Esophagus squamous epithelium (tissue), 5 donors: ENCODE results near the gene MT1A. TPM values are rescaled to one million over a fixed set of nuclear protein-coding genes. Genes with fewer than 3 reads are reported as not detected.
A peak's percentile ranks its signal among the peaks of the same experiment; 100 is the strongest.
"Not testable (repeated sequence)": the region's sequence is repeated elsewhere in the genome, so short reads cannot be mapped to it uniquely, and the experiment has no call there.

Experiments used
- DNase-seq: peaks from one replicate; lab custom pipeline; 2025; lab: John Stamatoyannopoulos, UW
- H3K27ac ChIP-seq, 4 donors: fragments of 200-600 bp; sonication (generic); one replicate each; pipeline ENCODE4 v1.5.1; 2016 to 2019; ENCODE audit warnings: mild to moderate bottlenecking in 1 of 4
- H3K27me3 ChIP-seq, 4 donors: fragments of 200-600 bp; sonication (generic); 1 replicate in 3 of 4; 2 replicates in 1 of 4; pipeline versions ENCODE4 v1.5.1 to v1.6.0; 2017 to 2021; ENCODE audit warnings: antibody characterized with exemption in 1 of 4
- H3K36me3 ChIP-seq, 3 donors: fragments of 200-600 bp; sonication (generic); one replicate each; pipeline ENCODE4 v1.5.1; 2016 to 2019
- H3K4me1 ChIP-seq, 3 donors: fragments of 200-600 bp; sonication (generic); one replicate each; pipeline ENCODE4 v1.5.1; 2017 to 2019
- H3K4me3 ChIP-seq, 4 donors: fragments of 200-600 bp; sonication (generic); 1 replicate in 3 of 4; 2 replicates in 1 of 4; pipeline ENCODE4 v1.5.1; 2016 to 2019; ENCODE audit warnings: mild to moderate bottlenecking in 2 of 4, moderate library complexity in 1 of 4
- H3K9me3 ChIP-seq, 3 donors: fragments of 200-600 bp; sonication (generic); one replicate each; pipeline ENCODE4 v1.5.1; 2016 to 2019
- POLR2A ChIP-seq, 4 donors: fragments of 450-650 bp; IDR thresholded peaks; one replicate each; pipeline ENCODE4 v1.6.1; 2017; ENCODE audit warnings: antibody characterized with exemption in 4 of 4, mild to moderate bottlenecking in 4 of 4, moderate library complexity in 3 of 4
- WGBS, 2 donors: methylation state at CpG; one replicate each; pipeline ENCODE4 v1.1.5; 2018; 5-methylcytosine and 5-hydroxymethylcytosine counted together
- intact Hi-C: fragments of 100-400 bp; cut with DNase I; formaldehyde crosslinking; loops from one replicate; pipeline ENCODE4 v1.15.0; 2022
- total RNA-seq, 4 donors: library from RNA; depleted of rRNA; stranded (reverse); fragments of >200 nt; gene quantifications; one replicate each; pipeline ENCODE4 v1.1.0, GENCODE V29; 2016
- TF ChIP-seq, protein P1 (sequence below), 6 experiments: fragments of 450-650 bp in 4 of 6; fragments of 200-600 bp in 2 of 6; sonication (generic) in 2 of 6; IDR thresholded peaks; one replicate each; pipeline ENCODE4 v1.5.1; 2016 to 2019; ENCODE audit warnings: antibody characterized with exemption in 6 of 6, mild to moderate bottlenecking in 4 of 6, moderate library complexity in 4 of 6
- donor health status: DM: yes; HTN: yes; CAD: no.

Gene MT1A
- total RNA-seq, 4 donors from 2014 or later = 3.3 to 34.2 (median 5.3) TPM; not detected in 1

DNA sequence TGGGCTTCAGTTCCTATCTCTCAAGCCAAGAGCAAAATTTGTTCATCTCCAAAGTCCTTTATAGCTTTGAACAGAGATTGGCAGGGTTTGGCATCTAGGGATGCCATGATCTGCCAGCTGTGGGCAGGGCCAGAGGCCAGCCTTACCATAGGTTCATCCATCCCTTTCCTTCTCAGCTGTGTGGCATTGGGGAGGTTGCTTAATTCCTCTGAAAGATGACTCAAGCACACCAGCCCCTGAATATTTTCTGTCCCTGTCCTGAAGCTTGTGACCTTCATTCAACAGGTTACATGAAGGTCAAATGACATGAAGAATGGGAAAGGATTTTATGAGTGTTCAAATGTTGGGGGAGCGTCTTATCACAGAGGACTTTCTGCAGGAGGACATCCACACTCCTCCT is 26.0 kb downstream of the MT1A start:
- intact Hi-C loops = no loop called here
- no peaks in the 10 kb centered on the region for H3K9me3 ChIP-seq
- DNase-seq = no peak
- H3K27ac ChIP-seq = no peak overlapping the region
- no peak overlapping the region for H3K4me3 ChIP-seq
- TF ChIP-seq, protein P1, sequence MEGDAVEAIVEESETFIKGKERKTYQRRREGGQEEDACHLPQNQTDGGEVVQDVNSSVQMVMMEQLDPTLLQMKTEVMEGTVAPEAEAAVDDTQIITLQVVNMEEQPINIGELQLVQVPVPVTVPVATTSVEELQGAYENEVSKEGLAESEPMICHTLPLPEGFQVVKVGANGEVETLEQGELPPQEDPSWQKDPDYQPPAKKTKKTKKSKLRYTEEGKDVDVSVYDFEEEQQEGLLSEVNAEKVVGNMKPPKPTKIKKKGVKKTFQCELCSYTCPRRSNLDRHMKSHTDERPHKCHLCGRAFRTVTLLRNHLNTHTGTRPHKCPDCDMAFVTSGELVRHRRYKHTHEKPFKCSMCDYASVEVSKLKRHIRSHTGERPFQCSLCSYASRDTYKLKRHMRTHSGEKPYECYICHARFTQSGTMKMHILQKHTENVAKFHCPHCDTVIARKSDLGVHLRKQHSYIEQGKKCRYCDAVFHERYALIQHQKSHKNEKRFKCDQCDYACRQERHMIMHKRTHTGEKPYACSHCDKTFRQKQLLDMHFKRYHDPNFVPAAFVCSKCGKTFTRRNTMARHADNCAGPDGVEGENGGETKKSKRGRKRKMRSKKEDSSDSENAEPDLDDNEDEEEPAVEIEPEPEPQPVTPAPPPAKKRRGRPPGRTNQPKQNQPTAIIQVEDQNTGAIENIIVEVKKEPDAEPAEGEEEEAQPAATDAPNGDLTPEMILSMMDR (IDR thresholded peaks at IDR 0.05) = no peak
- TF ChIP-seq POLR2A (IDR thresholded peaks at IDR 0.05) = no peak
- H3K27me3 ChIP-seq = peaks cover 0 to 100% (median 10%) of the 10 kb centered on the region in 4 donors
- 93 to 100% methylated on average over 1 of the region's 1 CpG for WGBS, 2 donors
- H3K36me3 ChIP-seq = no peaks in the 10 kb centered on the region
- peaks cover 19 to 42% (median 19%) of the 10 kb centered on the region in 3 donors for H3K4me1 ChIP-seq

DNA sequence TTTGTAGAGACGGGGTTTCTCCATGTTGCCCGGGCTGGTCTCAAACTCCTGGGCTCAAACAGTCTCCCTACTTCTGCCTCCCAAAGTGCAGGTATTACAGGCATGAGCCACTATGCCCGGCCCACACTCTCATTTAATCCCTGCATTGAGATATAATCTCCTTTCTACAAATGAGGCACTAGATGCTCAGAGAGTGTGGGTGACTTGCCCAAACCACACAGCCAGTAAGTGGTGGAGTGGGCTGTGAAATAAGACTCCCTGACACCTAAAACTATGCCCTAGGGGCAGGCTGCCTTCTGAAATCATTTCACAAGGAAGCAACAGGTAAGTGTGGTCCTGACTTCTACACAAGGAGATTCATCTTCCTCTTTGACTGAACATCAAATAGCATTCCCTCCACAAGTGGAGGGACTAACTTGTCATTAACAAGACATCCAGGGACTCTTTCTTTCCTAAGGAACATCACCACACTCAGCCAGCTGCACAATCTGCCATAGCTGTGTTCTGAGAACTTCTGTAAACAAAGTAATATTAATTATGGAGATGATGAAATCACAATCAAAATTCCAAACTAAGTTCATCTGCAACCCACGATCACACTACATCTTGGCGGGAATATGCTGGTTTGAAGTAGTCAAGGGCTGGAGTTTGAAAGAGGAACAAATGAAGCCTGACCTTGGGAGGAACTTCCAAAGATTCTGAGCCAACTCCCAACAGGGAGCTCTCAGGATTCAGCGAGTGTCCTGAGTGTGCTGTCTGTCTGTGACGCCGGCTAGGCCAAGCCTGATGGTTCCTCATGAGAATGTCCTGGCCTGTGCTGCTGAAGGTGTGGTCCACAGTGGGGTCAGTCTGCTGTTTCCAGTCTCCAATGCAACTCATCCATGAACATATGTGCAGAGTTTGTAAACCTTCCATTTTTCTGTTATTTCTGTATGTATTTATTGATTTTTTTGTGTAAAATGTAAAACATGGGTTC is 27.1 kb downstream of the MT1A start:
- 67 to 72% methylated on average over 8 of the region's 8 CpGs for WGBS, 2 donors
- DNase-seq, H3K4me3 ChIP-seq, H3K9me3 ChIP-seq, H3K36me3 ChIP-seq, intact Hi-C loops: not testable (repeated sequence)
- Histone ChIP-seq H3K27ac (peak overlapping the region in 1 of 4 donors; percentile 29), H3K4me1 (peaks cover 19 to 50% (median 25%) of the 10 kb centered on the region in 3 donors), H3K27me3 (peaks cover 0 to 100% (median 10%) of the 10 kb centered on the region in 4 donors)

DNA sequence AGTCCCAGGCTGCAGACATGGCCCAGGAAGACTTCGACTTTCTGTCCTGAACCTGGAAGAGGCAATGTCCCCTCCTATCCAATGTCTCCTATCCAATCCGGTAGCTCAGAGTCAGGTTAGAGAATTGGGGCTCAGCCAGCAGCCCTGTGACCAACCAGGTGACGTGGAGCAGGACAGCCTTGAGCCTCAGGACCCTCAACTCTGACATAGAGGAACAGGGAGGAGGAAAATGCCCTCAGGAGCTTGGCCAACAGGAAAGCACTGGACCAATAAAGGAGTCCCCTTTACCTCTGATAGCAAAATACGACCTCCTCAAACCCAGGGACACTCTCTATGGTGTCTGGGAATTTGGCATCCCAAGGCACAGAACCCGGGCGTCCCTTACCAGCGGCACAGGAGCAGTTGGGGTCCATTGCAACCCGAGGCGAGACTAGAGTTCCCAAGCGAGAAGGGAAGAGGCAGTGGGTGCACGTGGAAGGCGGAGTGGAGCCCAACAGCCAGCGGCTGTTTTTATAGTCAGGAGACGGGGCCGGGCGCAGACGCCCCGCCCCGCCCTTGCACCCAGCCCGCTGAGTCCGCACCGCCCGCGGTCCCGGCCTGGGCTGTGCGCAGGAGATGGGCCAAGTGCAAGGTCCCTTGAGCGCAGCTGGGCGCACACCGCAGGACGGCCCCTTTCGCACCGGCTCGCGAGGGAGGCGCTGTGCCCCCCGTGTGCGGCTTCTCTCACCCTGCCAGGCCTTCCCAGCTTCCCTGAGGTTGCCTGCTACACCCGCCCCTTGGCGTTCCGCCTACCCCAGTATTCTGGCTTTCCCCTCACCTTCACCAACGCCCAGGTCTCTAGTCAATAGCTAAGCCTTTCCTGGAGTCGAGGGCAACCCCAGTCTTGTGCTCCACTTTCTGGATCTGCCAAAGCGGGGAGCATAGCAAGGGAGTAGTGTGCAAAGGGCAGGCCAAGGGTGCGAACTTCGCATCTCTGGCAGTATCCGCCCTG is 29.4 kb downstream of the MT1A start, which contains the start of gene MT1G:
Gene MT1G, minus strand, starts transcription at position 485 of the 991 bp plus-strand sequence. Its CDS starts 72 bp downstream, at position 413.
- peak within 1 kb of the TSS in 3 of 4 donors; percentile 20 to 54 (median 40) for H3K4me3 ChIP-seq
- intact Hi-C loops = no loop called here
- H3K27ac ChIP-seq = peak within 1 kb of the TSS in 2 of 4 donors; percentile 31 to 61
- H3K27me3 ChIP-seq = peaks cover 0 to 100% (median 4%) of the 10 kb centered on the region in 4 donors
- H3K9me3 ChIP-seq = no peaks in the 10 kb centered on the region
- H3K4me1 ChIP-seq = peaks cover 14 to 47% (median 25%) of the 10 kb centered on the region in 3 donors
- DNase-seq = no peak
- 13 to 21% methylated on average over 28 to 30 of the region's 46 CpGs for WGBS, 2 donors
- TF ChIP-seq, protein P1 (IDR thresholded peaks at IDR 0.05) = no peak
- TF ChIP-seq POLR2A (IDR thresholded peaks at IDR 0.05) = peak in 2 of 4 donors; percentile 37 to 56
- H3K36me3 ChIP-seq = no peaks in the 10 kb centered on the region

DNA sequence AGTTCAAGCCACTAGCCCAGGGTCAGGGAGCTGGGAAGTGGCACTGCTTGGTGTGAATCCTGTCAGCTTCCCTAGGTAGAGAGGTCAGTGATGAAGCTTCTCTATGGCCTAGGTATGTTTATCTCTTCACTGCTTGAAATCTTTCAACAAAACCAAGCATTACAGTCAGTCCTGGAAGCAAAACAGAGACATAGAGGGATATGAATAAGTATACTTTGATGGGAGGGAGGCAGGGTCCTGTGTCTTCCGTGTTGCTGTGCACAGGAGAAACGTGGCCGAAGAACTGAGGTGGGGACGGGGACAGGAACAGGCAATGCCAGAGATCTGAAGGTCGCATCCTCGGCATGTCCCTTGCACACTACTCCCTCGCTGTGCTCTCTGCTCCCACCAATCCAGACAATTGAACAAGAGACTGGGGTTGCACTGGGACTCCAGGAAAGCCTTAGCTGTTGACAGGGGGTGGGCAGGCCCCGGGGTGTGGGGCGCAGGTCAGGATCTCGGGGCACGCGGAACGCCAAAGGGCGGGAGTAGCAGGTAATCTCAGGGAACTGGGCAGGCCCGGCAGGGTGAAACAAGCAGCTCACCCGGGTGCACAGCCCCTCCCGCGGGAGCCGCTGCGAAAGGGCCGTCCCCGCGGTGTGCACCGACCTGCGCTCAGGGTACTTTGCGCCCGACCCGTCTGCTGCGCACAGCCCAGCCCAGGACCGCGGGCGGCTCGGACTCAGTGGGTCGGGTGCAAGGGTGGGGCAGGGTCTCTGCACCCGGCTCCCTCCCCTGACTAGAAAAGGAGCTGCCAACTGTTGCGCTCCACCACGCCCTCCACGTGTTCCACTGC is 30.8 kb downstream of the MT1A start, which contains the start of gene MT1H:
Gene MT1H, plus strand, starts transcription at position 810 of the 835 bp plus-strand sequence. CDS start 71 bp downstream, outside the sequence.
- Histone ChIP-seq H3K27me3 (peaks cover 0 to 91% (median 0%) of the 10 kb centered on the region in 4 donors), H3K9me3 (no peaks in the 10 kb centered on the region), H3K27ac (no peak within 1 kb of the TSS), H3K36me3 (no peaks in the 10 kb centered on the region), H3K4me1 (peaks cover 14 to 42% (median 25%) of the 10 kb centered on the region in 3 donors), H3K4me3 (peak within 1 kb of the TSS in 3 of 4 donors; percentile 3 to 46 (median 24))
- DNase-seq = no peak
- no peak for TF ChIP-seq POLR2A (IDR thresholded peaks at IDR 0.05)
- TF ChIP-seq, protein P1 (IDR thresholded peaks at IDR 0.05) = no peak
- intact Hi-C loops = no loop called here
- WGBS, 2 donors = 27 to 32% methylated on average over 4 to 15 of the region's 38 CpGs
